Fibroblast of skin of back (primary cell): ENCODE results near the gene EIF2B2. TPM values are rescaled to one million over a fixed set of nuclear protein-coding genes. Genes with fewer than 3 reads are reported as not detected.
A peak's percentile ranks its signal among the peaks of the same experiment; 100 is the strongest.

Source experiments
- DNase-seq: peaks from one replicate; pipeline ENCODE4 v3.0.0-alpha.2; 2013
- polyA plus RNA-seq, 2 experiments: library from polyadenylated mRNA; unstranded; fragments of 120-200 nt; gene quantifications; one replicate each; pipeline ENCODE4 v1.2.1, GENCODE V29; 2013; ENCODE audit not compliant: insufficient read length in 2 of 2

Gene EIF2B2
- polyA plus RNA-seq (2013, experiment 1 of 2; ENCODE audit: insufficient read length) = 48.6 TPM
- 39.6 TPM for polyA plus RNA-seq (2013, experiment 2 of 2; ENCODE audit: insufficient read length)

DNA sequence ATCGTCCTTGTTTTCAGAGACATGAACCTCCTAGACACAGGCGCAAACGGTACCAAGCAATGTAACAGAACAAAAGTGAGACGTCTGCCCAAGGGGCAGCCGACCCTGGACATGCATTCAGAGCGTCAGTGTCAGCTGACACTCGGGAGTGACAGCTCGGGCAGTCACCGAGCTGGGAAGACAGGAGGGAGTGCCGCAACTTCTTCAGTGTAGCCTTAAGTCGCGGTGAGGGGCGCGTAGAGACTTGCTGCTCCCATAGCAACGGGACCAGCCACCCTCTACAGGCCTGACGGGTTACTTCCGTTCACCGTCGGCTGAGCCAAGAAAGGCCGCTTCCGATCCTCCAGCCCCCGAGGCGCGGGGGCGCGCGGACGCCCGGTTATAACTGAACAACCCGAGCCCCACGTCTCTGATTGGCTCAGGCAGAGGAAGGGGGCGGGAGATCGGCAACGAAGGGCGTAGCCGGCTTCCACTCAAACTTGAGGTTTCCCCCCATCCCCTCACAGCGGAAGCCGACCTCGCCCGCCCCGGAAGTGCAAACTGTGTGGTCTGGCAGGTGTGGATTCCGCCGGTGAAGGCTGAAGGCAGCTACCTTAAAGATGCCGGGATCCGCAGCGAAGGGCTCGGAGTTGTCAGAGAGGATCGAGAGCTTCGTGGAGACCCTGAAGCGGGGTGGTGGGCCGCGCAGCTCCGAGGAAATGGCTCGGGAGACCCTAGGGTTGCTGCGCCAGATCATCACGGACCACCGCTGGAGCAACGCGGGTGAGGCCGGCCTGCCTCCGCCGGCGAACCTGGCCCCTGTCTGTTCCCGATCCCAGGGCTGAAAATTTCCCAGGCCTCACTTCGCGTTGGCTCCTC, at the start of gene EIF2B2:
Gene EIF2B2, plus strand, starts transcription at position 530 of the 858 bp plus-strand sequence. Its CDS starts 70 bp downstream, at position 600.
- peak; percentile 96 for DNase-seq

DNA sequence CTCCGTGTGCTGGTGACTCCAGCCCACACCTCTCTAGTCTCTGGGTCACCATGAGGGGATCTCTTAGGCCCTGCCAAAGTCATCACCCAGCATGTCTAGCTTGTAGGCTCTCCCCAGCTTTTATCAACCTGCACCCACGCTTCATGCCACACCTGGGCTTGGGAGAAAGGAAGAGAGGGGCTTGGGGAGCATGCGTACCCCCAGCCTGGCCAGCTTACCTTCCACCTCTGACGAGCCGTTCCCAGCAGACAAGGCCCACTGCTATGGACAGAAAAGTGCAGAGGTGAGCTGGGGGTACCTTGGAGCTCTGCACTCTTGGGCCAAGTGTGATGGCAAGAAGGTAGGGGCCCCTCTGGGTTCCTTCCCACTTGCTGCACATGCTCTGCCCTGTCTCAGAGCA, 49.0 kb upstream of the EIF2B2 start:
- DNase-seq = no peak

DNA sequence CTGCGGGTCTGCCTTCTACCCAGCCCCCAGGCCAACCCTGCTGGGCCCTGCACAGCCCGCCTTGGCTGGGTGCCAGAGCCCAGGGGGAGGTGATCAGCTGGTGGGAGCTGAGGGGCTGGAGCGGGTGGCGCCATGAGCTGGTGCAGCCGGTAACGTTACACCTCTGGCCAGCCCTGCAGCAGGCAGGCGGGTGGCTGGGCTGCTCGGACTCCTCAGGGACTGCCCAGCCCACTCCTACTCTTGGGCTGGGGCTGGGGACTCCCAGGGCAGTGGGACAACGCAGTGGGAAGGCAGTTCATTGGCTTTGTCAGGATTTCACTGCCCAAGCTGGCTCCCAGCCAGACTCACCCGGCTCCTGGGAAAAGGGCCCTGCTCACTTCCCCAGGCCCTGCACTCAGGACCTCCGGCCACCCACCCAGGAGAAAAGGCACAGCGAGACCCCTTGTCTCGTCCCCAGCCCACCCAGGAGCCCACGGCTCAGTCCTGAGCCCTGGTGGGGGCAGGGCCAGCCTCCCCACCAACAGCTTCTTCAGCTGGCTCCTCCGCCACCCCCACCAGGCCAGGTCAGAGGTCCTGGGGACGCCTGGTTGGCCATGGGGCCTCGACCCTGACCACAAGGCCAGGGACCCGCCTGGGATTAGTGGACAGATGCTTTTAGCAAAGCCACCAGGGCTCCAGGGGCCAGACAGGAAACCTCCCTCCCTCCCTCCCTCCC, 48.3 kb upstream of the EIF2B2 start:
- DNase-seq = no peak

DNA sequence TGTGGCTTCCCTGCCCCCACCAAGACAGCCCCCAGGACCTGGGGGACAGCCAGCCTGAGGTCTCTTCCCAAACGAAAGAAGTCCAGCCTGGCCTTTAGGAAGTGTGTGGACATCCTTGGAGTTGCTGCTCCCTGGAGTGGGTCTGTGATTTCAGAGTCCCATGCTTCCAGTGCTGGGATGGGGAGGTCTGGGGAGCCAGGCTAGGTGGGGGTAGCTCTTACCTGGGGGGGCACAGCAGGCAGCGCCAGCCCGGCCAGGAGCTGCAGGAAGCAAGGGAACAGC, 47.8 kb upstream of the EIF2B2 start:
- no peak for DNase-seq

DNA sequence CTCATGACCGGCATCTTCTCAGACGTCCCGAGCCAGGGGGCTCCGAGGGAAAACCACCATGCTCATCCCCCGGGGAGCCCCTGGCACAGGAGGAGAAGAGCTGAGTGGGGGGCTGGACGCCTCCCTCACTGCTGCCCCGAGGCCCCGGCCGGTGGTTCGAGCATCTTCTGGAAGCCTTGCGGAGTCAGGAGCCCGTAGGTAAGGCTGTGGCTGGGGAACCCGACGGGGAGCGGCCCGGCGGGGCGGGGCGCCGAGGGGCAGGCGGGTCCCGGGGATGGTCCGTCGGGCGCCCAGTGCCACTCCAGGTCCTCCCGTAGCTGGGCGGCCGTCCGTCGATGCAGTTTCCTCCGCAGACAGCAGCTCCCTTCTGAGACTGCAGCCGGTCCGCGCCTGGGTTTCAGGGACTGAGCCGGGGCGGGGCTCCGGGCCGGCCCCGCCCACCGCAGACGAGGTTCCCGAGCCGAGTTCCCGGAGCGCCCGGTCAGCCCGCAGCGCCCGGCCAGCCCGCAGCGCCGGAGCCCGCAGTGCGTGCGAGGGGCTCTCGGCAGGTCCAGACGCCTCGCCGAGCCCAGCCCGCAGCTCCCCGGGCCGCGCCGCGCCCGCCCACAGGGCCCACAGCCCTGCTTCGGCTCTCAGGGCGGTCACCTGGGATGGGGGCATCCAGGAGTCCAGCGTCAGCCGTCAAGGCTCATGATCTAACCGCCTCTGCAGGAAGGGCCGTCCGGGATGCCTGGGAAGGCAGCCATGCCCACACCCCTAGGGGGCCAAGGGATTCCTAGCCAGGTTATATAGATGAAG, 47.3 kb upstream of the EIF2B2 start, which contains the start of gene PGF:
Gene PGF, minus strand, starts transcription at position 369 of the 798 bp plus-strand sequence. Its CDS starts 355 bp downstream, at position 14.
- DNase-seq = peak; percentile 59

DNA sequence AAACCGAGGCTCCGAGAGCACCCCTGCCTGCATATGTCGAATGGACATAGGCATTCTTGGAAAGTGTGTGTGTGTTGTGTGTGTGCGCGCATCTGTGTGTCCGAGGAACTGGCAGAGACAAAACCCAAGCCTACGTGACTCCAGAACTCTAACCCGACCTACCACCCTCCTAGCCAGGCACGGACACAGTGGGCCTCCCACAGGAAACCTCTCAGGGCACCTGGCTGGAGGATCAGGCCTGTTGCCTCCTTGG, 46.8 kb upstream of the EIF2B2 start:
- DNase-seq = no peak

DNA sequence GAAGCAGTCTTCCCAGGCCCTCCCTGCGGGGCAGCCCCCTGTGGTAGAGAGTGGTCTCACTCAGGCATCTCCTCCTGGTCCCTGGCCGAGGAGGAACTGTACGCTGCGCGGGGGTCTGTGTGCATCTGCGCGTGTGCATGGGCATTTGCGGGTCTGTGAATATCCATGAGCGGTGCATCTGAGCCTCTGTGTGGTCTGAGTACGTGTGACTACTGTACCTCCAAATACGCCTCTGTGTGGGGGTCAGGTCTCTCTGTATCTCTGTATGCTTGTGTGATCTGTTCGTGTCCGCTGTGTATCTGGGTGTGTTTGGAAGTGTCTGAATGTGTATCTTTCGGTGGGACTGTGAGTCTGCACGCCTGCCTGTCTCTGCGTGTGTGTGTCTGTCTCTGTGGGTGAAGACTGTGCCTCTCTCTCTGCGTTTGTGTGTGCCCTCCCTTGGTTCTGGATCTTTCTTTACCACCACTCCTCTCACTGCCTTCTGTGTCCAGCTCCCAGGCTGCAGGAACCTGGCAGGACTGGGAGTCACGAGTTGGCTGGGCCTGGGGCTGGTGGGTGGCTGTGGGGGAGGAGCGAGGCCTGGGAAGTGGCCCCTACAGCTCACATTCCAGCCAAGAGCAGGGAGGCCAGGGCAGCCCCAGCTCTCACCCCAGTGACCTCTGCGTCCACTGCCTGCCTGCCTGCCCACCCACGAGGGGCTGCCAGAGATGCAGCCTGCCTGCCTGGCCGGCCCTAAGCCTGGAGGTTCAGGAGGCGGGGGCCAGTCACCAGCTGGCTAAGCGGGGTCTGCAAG, 46.2 kb upstream of the EIF2B2 start:
- DNase-seq = no peak

DNA sequence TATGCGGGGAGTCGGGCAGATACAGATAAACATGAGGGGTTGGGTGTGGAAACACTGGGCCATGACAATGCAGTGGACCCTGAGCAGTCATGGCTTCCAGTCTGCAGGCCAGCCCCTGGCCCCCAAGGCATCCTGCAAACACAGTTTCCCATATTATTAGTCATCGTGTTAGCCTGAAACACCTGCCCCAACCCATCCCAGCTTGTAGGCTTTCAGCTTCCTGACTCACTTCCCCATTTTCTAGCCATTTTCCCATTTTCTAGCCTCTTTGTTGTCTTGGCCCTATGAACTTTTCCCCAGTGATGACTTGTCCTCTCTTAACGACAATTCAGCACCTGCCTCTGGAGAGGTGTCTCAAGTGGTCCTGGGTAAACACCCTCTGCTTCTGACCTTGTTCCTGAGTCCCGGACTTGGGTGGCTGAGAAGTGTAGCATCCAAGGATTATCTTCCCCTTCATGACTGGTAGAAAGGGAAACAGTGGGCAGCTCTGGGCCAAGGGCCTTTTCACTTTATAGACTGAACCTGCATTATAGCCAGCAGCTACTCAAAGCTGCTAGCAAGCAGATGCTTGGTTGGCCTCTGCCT, 43.0 kb upstream of the EIF2B2 start:
- no peak for DNase-seq

DNA sequence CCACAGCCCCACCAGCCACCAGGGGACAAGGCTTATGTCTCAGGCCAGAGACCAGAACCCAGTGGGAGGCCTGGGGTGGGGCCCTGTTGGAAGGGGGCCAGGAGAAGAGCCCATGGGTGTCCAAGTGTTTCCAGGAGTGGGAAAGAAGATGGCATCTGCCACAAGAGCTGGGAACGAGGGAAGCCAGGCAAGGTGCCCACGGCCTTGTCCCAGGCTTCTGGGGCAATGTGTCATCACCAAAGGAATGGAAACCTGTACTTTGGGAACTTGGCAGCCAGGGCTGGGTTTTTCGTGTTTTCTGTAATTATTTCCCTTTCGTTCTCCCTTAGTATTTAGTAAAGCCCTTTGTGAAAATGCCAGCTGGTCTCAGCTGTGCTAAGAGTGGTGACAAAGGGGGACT, 42.0 kb upstream of the EIF2B2 start:
- no peak for DNase-seq

DNA sequence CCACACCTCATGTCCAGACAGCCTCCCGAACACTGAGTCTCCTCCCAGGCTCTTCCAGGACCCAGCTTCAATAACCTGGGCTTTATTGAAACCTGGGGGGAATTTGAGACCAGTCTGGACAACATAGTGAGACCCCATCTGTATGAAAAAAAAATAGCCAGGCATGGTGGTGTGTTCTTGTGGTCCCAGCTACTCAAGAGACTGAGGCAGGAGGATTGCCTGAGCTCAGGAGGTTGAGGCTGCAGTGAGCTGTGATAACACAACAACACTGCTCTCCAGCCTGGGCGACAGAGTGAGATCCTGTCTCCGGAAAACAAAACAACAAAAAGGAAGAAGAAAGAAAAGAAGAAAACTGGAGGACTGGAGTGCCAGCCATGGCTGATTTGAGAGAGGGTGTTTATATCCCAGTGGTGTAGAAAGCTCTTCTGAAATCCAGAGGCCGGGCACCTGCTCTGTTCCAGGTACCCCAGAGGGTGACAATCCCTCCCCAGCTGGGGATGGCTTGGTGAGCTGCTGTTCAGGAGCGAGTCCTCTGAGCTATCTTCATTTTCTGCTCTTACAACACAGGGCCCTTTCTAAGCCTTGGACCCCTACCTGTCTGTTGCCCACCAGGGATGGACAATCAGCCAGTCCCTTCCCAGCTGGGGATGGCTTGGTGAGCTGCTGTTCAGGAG, 41.3 kb upstream of the EIF2B2 start:
- DNase-seq = no peak

DNA sequence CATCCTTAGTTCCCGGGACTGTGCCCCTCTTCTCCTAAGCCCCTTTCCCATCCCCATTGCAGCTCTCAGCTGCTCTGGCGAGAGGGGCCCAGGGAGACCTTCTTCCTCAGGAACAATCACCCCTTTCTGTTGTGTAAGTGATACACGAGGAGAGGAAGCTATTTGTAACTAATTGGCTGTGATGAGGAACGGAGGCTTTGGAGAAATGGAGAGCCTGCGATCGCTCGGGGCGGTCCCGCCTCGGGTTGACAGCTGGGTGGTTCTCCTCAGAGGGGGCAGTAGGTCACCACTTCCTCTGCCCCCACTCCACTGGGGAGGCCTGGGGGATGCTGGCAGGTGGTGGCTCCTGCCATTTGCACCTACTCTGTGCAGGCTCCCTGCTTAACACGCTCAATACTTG, 40.7 kb upstream of the EIF2B2 start:
- no peak for DNase-seq

DNA sequence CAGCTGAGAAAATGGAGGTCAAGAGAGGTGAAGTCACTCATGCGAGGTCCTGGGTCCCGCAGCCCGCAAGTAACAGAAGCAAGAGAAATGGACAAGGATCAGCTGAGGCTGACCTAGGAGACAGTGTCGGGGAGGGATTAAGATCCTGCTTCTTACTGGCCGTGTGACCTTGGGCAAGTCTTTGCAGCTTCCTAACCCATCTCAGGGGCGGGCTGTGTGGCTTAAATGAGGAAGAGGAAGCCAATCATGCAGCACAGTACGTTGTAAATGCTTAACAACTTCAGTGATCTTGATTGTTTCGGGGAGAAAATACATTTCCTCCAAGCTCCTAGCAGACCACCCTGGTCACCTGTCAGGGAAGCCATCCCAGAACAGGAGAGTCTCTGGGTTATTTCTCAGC, 40.2 kb upstream of the EIF2B2 start:
- DNase-seq = no peak

DNA sequence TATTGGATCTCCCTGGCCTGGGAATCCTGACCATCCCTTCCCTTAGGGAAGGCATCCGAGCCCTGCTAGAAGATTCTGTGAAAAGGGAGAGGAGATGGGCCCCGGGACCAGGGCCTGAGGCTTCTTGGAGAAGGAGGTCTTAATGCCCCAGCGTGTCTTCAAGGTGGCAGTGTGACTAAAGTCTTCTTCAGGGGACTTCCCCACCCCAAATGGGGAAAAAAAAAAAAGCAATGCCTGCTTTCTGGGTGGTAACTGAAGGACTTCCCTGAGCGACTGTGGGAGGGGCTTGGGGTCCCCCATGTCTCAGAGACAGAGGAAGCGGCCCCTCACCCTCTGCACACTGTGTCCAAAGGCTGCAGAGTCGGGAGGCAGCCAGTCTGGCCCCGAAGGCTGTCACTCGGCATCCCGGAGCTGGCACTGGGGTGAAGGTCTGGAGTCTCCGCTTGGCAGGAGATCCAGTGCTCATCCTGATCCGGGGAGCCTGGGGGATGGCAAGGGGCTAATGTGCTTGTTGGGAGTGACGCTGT, 39.5 kb upstream of the EIF2B2 start:
- no peak for DNase-seq

DNA sequence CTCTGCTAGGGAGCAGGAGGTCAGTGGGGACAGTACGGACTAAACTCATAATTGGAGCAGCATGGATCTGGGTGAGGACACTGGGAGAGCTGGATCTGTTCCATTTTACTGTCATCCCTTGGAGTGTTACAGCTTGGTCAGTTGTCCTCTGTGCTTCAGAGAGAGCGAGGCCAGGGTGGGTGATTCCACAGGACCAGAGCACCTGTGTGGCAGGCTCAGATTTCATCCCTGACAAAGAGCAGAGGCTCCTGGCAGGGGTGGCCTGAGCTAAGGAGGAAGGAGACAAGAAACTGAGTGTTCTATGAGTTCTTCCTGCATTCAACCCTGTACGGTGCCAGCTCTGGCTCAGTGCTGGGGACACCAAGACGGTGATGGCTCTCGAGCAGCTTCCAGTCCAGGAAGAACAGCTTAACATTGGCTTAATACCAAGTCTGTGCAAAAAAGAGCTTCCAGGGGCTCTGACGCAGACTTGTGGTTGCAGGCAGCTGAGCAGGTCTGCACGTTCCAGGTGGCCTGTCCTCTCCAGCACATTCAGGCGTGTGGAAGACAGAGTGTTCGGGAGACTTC, 38.9 kb upstream of the EIF2B2 start:
- no peak for DNase-seq

DNA sequence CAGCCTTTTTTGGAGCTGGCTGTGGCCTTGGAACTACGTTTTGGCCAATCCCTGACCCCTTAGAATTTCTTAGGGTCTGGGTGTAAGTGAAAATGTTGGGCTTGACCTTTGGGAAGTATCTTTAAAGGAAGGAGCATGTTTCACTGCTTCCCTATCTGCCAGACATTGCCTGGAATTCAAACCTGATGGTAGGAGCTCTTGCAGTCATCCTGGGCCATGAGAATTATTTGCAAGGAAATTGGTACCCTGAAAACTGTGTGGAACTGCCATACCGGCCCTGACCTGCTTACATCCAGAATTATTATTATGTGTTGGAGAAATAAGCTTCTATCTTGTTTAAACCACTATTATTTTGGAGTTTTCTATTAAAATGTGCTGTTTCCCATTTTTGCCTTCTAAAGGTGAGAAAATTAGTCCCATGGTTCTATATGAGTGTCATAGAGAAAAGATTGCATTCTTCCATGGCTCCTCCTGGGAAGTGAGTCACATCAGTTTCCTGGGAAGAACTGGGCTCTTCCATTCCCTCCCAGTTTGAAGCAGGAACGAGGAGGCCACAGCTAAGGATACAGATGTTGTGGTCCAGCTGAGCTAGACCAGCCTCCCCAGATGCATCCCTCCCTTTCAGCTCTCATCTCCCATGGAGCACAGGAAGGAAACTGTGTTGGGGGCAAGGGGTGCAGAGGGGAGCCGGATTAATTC, 37.8 kb upstream of the EIF2B2 start:
- DNase-seq = peak; percentile 61

DNA sequence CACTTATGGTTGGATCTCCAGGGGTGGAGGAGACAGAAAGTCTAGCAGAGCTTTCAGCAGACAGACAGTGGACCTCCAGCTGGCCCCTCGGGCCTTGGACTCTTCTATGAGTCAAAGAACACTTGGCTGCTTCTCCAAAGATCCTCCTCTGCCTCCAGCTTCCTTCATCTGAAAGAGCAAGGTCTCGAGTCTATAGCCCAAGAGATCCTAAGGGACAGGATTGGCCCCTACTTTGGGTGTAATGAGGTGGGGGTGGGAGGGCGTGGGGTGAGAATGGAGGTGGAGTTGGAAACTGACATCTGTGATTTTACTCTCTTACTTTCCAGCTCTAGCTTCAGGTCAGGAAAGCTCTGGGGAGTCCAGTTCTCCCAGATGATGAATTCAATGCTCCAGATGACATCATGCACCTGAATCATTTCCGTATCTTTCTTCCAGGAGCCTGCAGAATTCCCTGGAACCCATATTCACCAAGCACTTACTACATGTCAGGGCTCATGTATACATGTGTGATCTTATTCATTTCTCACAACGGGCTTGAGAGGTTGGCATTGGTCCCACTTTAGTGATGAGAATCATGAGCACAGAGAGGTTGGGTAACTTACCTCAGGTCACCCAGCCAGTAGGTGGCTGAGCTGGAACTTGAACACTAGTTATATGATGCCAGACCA, 37.1 kb upstream of the EIF2B2 start:
- peak; percentile 40 for DNase-seq

DNA sequence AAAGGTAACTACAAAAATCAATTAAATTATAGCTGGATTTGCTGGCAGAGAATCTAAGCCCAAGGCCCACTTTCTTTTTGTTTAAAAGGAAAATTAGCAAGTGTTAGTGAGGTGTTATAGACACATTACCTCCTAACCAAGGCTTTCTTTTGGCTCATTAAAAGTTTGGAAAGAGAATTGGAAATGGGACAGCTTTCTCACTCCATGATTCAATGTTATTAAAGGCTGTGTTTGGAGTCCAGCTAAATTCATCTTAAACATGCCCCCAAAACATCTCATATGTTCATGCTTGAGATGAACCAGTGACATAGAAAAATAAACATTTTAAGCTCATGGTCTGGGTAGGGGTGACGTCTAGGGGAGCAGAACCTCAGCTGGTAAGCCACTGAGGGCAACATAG, 33.9 kb upstream of the EIF2B2 start:
- DNase-seq = no peak

DNA sequence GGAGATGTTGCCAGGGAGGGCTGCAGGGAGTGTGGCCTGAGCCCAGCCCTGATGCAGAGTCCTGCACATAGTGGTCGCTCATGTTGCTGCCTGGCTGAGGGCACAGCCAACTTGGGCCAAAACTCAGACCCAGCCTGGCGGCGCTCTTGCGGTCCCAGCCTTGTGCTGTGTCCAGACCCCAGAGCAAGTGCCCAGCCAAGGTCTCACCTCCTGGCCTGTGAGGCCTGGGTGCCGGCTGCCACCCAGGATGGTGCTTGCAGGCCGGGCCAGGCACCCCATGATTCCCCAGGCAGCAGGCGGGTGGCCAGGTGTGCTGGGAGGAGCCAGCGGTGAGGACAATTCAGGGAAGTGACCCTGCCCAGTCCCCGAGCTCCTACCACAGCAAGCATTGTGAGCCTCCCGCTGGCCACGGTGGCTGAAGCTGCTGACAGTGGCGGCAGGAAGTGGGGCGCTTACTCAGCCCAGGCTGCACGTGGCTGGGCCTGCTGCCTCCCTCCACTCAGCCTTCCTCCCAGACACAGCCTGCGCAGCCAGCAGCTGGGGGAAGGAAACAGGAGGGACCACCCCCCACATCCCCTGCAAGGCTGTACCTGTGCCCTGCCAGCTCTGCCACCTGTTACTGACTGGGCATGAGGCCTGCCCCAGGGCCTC, 29.6 kb upstream of the EIF2B2 start:
- peak; percentile 65 for DNase-seq

DNA sequence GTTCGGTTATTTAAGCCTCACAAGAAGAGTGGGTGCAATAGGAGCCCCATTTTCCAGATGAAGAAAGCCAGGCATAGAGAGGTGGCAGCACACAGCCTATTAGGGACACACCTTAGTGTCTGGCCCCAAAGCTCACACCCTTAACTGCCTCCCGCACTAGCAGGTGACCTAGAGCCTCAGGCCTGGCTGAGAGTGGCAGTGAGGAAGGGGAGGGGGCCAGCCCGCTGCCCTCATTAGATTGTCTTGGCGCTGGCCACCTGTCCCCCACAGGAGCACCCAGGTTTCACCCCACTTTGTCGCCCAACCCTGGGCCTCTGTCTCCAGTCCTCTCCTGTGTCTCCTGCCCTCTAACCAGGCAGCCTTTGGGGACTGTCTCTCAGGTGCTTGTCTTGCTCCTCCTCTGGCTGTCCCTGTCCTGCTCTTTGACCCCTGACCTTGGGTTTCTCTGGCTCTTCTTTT, 28.8 kb upstream of the EIF2B2 start:
- no peak for DNase-seq
